OCI-LY3 (cell line): ENCODE results near the gene GPR39.

Source experiments
- H2AFZ ChIP-seq: fragments of 200-600, 300-600 bp; shearing (Covaris generic); 2 replicates; pipeline ENCODE4 v1.6.0; 2014; ENCODE audit warnings: antibody characterized with exemption, low read depth, low read length
- H3K27ac ChIP-seq: fragments of 200-600, 300-600 bp; sonication (generic); 2 replicates; pipeline ENCODE4 v1.5.1; 2014; ENCODE audit warnings: mild to moderate bottlenecking, low read length, moderate library complexity, mixed read lengths
- H3K27me3 ChIP-seq: fragments of 200-600, 300-600 bp; sonication (generic); 2 replicates; pipeline ENCODE4 v1.6.1; 2014; ENCODE audit warnings: low read depth, low read length, mixed read lengths
- H3K36me3 ChIP-seq: fragments of 200-600, 300-600 bp; sonication (generic); replicated peaks from 2 replicates; pipeline ENCODE3; 2014; ENCODE audit warnings: low read depth, low read length, mixed read lengths
- H3K4me1 ChIP-seq: fragments of 300-600, 200-600 bp; sonication (generic); 2 replicates; pipeline ENCODE4 v1.6.1; 2014; ENCODE audit warnings: low read length, mixed read lengths
- H3K4me2 ChIP-seq: fragments of 200-600, 300-600 bp; sonication (generic); 2 replicates; pipeline ENCODE4 v1.6.1; 2014; ENCODE audit warnings: low read length, mixed read lengths
- H3K4me3 ChIP-seq: fragments of 300-600, 200-600 bp; sonication (generic); 2 replicates; pipeline ENCODE4 v1.5.1; 2014; ENCODE audit warnings: antibody characterized with exemption, mild to moderate bottlenecking, low read length, moderate library complexity
- H3K79me2 ChIP-seq: fragments of 300-600, 200-600 bp; shearing (Covaris generic); 2 replicates; pipeline ENCODE4 v1.6.1; 2014; ENCODE audit warnings: mild to moderate bottlenecking, low read length, mixed read lengths
- H3K9ac ChIP-seq: fragments of 300-600, 200-600 bp; shearing (Covaris generic); 2 replicates; pipeline ENCODE4 v1.6.0; 2014; ENCODE audit warnings: mild to moderate bottlenecking, low read length, moderate library complexity
- H3K9me3 ChIP-seq: fragments of 200-600, 300-600 bp; shearing (Covaris generic); 2 replicates; pipeline ENCODE4 v1.6.1; 2014; ENCODE audit warnings: low read length, mixed read lengths; ENCODE audit not compliant: insufficient read depth
- H4K20me1 ChIP-seq: fragments of 200-600, 300-600 bp; sonication (generic); 2 replicates; pipeline ENCODE4 v1.6.1; 2016; ENCODE audit warnings: low read length, mixed read lengths; ENCODE audit not compliant: insufficient read depth
- EZH2phosphoT487 ChIP-seq: fragments of 200-600 bp; shearing (Covaris generic); IDR thresholded peaks from 2 replicates; pipeline ENCODE4 v1.6.1; 2018; ENCODE audit warnings: antibody characterized with exemption, mixed run types, low read depth
- TF ChIP-seq, protein P1 (sequence below): fragments of 200-600, 300-600 bp; sonication (generic); IDR thresholded peaks from 2 replicates; pipeline ENCODE4 v1.5.1; 2014; ENCODE audit warnings: antibody characterized with exemption, low read length, low read depth

GPR39 gene

GRCh38 chr2:132607426-132608090, 191.0 kb downstream of the GPR39 start:
- no peaks in the 10 kb centered on the region for H4K20me1 ChIP-seq
- H3K27me3 ChIP-seq, result no peaks in the 10 kb centered on the region
- H3K4me3 ChIP-seq, result no peak overlapping the region
- no peaks in the 10 kb centered on the region for H3K4me1 ChIP-seq
- H3K9me3 ChIP-seq, result no peaks in the 10 kb centered on the region
- no peak overlapping the region for H3K9ac ChIP-seq
- no peak overlapping the region for H2AFZ ChIP-seq
- no peak overlapping the region for H3K27ac ChIP-seq
- no peaks in the 10 kb centered on the region for H3K79me2 ChIP-seq
- H3K4me2 ChIP-seq, result no peak overlapping the region
- no peaks in the 10 kb centered on the region for H3K36me3 ChIP-seq
- TF ChIP-seq, protein P1, sequence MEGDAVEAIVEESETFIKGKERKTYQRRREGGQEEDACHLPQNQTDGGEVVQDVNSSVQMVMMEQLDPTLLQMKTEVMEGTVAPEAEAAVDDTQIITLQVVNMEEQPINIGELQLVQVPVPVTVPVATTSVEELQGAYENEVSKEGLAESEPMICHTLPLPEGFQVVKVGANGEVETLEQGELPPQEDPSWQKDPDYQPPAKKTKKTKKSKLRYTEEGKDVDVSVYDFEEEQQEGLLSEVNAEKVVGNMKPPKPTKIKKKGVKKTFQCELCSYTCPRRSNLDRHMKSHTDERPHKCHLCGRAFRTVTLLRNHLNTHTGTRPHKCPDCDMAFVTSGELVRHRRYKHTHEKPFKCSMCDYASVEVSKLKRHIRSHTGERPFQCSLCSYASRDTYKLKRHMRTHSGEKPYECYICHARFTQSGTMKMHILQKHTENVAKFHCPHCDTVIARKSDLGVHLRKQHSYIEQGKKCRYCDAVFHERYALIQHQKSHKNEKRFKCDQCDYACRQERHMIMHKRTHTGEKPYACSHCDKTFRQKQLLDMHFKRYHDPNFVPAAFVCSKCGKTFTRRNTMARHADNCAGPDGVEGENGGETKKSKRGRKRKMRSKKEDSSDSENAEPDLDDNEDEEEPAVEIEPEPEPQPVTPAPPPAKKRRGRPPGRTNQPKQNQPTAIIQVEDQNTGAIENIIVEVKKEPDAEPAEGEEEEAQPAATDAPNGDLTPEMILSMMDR, result no peak
- no peak for TF ChIP-seq EZH2phosphoT487

- TF ChIP-seq, protein P1, result no peak
- no peak for TF ChIP-seq EZH2phosphoT487
- Histone ChIP-seq H3K9ac (no peak overlapping the region), H3K9me3 (no peaks in the 10 kb centered on the region), H4K20me1 (no peaks in the 10 kb centered on the region), H3K4me3 (no peak overlapping the region), H3K27me3 (no peaks in the 10 kb centered on the region), H3K27ac (no peak overlapping the region), H3K4me1 (no peaks in the 10 kb centered on the region), H3K36me3 (no peaks in the 10 kb centered on the region), H2AFZ (no peak overlapping the region), H3K79me2 (no peaks in the 10 kb centered on the region), H3K4me2 (no peak overlapping the region)
Observed at GRCh38 chr2:132608311-132608710, 191.7 kb downstream of the GPR39 start.

- Histone ChIP-seq H3K9me3 (no peaks in the 10 kb centered on the region), H4K20me1 (no peaks in the 10 kb centered on the region), H2AFZ (no peak overlapping the region), H3K4me1 (no peaks in the 10 kb centered on the region), H3K79me2 (no peaks in the 10 kb centered on the region), H3K27me3 (no peaks in the 10 kb centered on the region), H3K36me3 (no peaks in the 10 kb centered on the region), H3K4me2 (no peak overlapping the region), H3K27ac (no peak overlapping the region), H3K9ac (no peak overlapping the region), H3K4me3 (no peak overlapping the region)
- TF ChIP-seq, protein P1, result no peak
- no peak for TF ChIP-seq EZH2phosphoT487
Observed at GRCh38 chr2:132609101-132609890, 192.7 kb downstream of the GPR39 start.

DNA sequence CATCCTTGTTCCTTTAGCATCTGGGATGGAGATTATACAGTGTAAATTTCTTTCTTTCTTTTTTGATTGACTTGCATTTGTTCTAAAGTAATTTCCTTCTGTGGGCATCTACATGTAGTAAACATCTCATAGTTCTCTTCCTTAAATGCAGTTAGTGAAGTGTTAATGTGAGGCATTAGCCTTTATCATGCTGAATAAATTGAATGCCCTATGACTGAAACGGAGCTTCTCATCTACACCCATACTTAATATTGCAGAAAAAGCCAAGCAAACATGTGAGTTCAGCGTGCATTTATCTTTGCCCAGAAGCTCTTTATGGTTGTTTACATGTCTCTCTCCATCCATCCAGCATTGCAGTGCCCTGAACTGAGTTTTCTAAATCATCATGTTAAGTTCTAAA, 195.1 kb downstream of the GPR39 start:
- H3K9me3 ChIP-seq, result no peaks in the 10 kb centered on the region
- H3K36me3 ChIP-seq, result no peaks in the 10 kb centered on the region
- no peaks in the 10 kb centered on the region for H3K27me3 ChIP-seq
- H3K9ac ChIP-seq, result no peak overlapping the region
- no peaks in the 10 kb centered on the region for H3K4me1 ChIP-seq
- no peak overlapping the region for H3K27ac ChIP-seq
- no peak overlapping the region for H3K4me3 ChIP-seq
- no peaks in the 10 kb centered on the region for H4K20me1 ChIP-seq
- H3K79me2 ChIP-seq, result no peaks in the 10 kb centered on the region
- TF ChIP-seq, protein P1, result no peak
- TF ChIP-seq EZH2phosphoT487, result no peak
- no peak overlapping the region for H2AFZ ChIP-seq
- H3K4me2 ChIP-seq, result no peak overlapping the region
